Ovary (tissue), 9 donors: Measurements from ENCODE around the gene LEMD2. TPM values are rescaled to one million over a fixed set of nuclear protein-coding genes. Genes with fewer than 3 reads are reported as not detected.

Experiments
- DNase-seq, 5 donors: peaks; one replicate each; pipeline ENCODE4 v3.0.0-alpha.2; 2019 to 2020
- H3K27ac ChIP-seq, 2 donors: fragments of 200-600 bp; one replicate each; pipeline versions ENCODE4 v1.5.1 to v1.8.0; 2019 to 2022
- H3K27me3 ChIP-seq: fragments of 200-600 bp; one replicate; pipeline ENCODE4 v1.8.0; 2022
- H3K36me3 ChIP-seq: fragments of 200-600 bp; sonication (generic); one replicate; pipeline ENCODE4 v1.5.1; 2019
- H3K4me1 ChIP-seq: one replicate; pipeline ENCODE4 v1.8.1; 2013; ENCODE audit warnings: mild to moderate bottlenecking, moderate library complexity; ENCODE audit not compliant: insufficient read depth
- H3K4me3 ChIP-seq: fragments of 200-600 bp; sonication (generic); one replicate; pipeline ENCODE4 v1.5.1; 2017
- H3K9me3 ChIP-seq, 2 donors: fragments of 200-600 bp in 1 of 2; sonication (generic) in 1 of 2; one replicate each; pipeline versions ENCODE4 v1.5.1 to v1.8.1; 2013 to 2019; ENCODE audit warnings: mild to moderate bottlenecking in 1 of 2, moderate library complexity in 1 of 2
- CTCF ChIP-seq, 3 donors: fragments of 450-650 bp in 2 of 3; fragments of 200-600 bp in 1 of 3; IDR thresholded peaks; one replicate each; pipeline versions ENCODE4 v1.5.1 to v1.8.0; 2016 to 2022; ENCODE audit warnings: antibody characterized with exemption in 3 of 3, mild to moderate bottlenecking in 1 of 3
- EP300 ChIP-seq: sonication (generic); formaldehyde crosslinking; IDR thresholded peaks from one replicate; pipeline ENCODE4 v1.6.1; 2017; ENCODE audit warnings: antibody characterized with exemption
- POLR2A ChIP-seq: fragments of 450-650 bp; IDR thresholded peaks from one replicate; pipeline ENCODE4 v1.6.1; 2017; ENCODE audit warnings: antibody characterized with exemption, mild to moderate bottlenecking, moderate library complexity
- WGBS, 3 donors: extraction: QIAGEN DNeasy Blood & Tissue Kit in 1 of 3; methylation state at CpG; one replicate each; pipeline versions ENCODE4 v1.1.5 to v1.1.7; 2013 to 2017; 5-methylcytosine and 5-hydroxymethylcytosine counted together
- intact Hi-C, 4 donors: fragments of 100-400 bp; cut with DNase I; formaldehyde crosslinking; loops; one replicate each; pipeline versions ENCODE4 v1.11.0 to v1.15.1; 2022 to 2023
- polyA plus RNA-seq, 2 donors: library from polyadenylated mRNA; stranded (reverse); fragments of 200-250 nt in 1 of 2; fragments of 350-450 nt in 1 of 2; fragmentation: Illumina TruSeq in 1 of 2; extraction: RNeasy Lipid Tissue Mini Kit (QIAGEN cat#74804) in 1 of 2; gene quantifications; one replicate each; pipeline ENCODE4 v1.2.3, GENCODE V29; 2013 to 2014
- total RNA-seq, 7 donors: library from RNA; depleted of rRNA in 2 of 7; stranded (reverse); fragments of >200 nt in 2 of 7; fragmentation: NEBNext Ultra II Directional in 3 of 7; extraction: Animal tissue kit (Norgen Biotek cat#: 25700) in 3 of 7; gene quantifications; one replicate each; pipeline versions ENCODE4 v1.1.0 to v1.2.4, GENCODE V29; 2016 to 2023
- donor health status: DM: no; HTN: no; CAD: no; lungs with moderate emphysema.
- donor health status: DM: no; HTN: no; CAD: no.
- donor health status: Bipolar disorder and iron deficiency.
- donor health status: DM: yes; HTN: yes; CAD: no.
- donor health status: DM: no; HTN: no; CAD: no.
- donor health status: DM: yes; HTN: yes; CAD: no.

The LEMD2 gene
- total and polyA plus RNA-seq, 9 donors, result 41.7 to 66.8 (median 56.7) TPM

- no peak overlapping the region for H3K27ac ChIP-seq
- intact Hi-C loops, result no loop called here
Measured at GRCh38 chr6:33781131-33781975, 7.6 kb downstream of the LEMD2 start.

GRCh38 chr6:33779895-33780294 is 9.0 kb downstream of the LEMD2 start:
- no peak for DNase-seq
- no peaks in the 10 kb centered on the region for H3K36me3 ChIP-seq
- no peaks in the 10 kb centered on the region for H3K9me3 ChIP-seq
- H3K27ac ChIP-seq, result no peak overlapping the region
- intact Hi-C loops, result loop anchor here in 1 of 4 donors (10.0 kb wide), 1 partner anchor 375 kb away; no protein-coding TSS in a partner anchor
- 84 to 89% (median 88%) methylated on average over 14 of the region's 14 CpGs for WGBS, 3 donors
- H3K4me1 ChIP-seq, result no peaks in the 10 kb centered on the region
- TF ChIP-seq EP300 (no peak), POLR2A (no peak), CTCF (IDR thresholded peaks at IDR 0.05) (no peak)
- H3K27me3 ChIP-seq, result no peaks in the 10 kb centered on the region
- H3K4me3 ChIP-seq, result no peak overlapping the region

More at GRCh38 chr6:33781131-33781975, 7.6 kb downstream of the LEMD2 start:
- H3K4me3 ChIP-seq, result no peak overlapping the region
- no peaks in the 10 kb centered on the region for H3K9me3 ChIP-seq
- DNase-seq, result no peak
- no peak for TF ChIP-seq POLR2A
- TF ChIP-seq EP300, result no peak
- no peak for TF ChIP-seq CTCF (IDR thresholded peaks at IDR 0.05)
- H3K36me3 ChIP-seq, result no peaks in the 10 kb centered on the region
- WGBS, 3 donors, result 67 to 71% (median 69%) methylated on average over 16 of the region's 16 CpGs
- no peaks in the 10 kb centered on the region for H3K27me3 ChIP-seq
- H3K4me1 ChIP-seq, result peaks cover 11% of the 10 kb centered on the region

GRCh38 chr6:33779290-33779689 is 9.6 kb downstream of the LEMD2 start:
- WGBS, 3 donors, result 73 to 84% (median 81%) methylated on average over 7 of the region's 7 CpGs
- no peak overlapping the region for H3K27ac ChIP-seq
- no peak overlapping the region for H3K4me3 ChIP-seq
- no peaks in the 10 kb centered on the region for H3K9me3 ChIP-seq
- H3K4me1 ChIP-seq, result no peaks in the 10 kb centered on the region
- intact Hi-C loops, result loop anchor here in 1 of 4 donors (10.0 kb wide), 1 partner anchor 376 kb away; no protein-coding TSS in a partner anchor
- TF ChIP-seq EP300, result no peak
- no peak for TF ChIP-seq POLR2A
- no peak for TF ChIP-seq CTCF (IDR thresholded peaks at IDR 0.05)
- no peaks in the 10 kb centered on the region for H3K36me3 ChIP-seq
- no peak for DNase-seq
- no peaks in the 10 kb centered on the region for H3K27me3 ChIP-seq

GRCh38 chr6:33778444-33779121 is 10.3 kb downstream of the LEMD2 start:
- H3K4me1 ChIP-seq, result no peaks in the 10 kb centered on the region
- no peaks in the 10 kb centered on the region for H3K36me3 ChIP-seq
- no peak overlapping the region for H3K27ac ChIP-seq
- WGBS, 3 donors, result 82 to 91% (median 88%) methylated on average over 12 of the region's 12 CpGs
- no peaks in the 10 kb centered on the region for H3K9me3 ChIP-seq
- TF ChIP-seq CTCF (IDR thresholded peaks at IDR 0.05) (no peak), EP300 (no peak), POLR2A (no peak)
- no peak for DNase-seq
- no peak overlapping the region for H3K4me3 ChIP-seq
- no peaks in the 10 kb centered on the region for H3K27me3 ChIP-seq
- intact Hi-C loops, result loop anchor here in 1 of 4 donors (10.0 kb wide), 1 partner anchor 376 kb away; no protein-coding TSS in a partner anchor
